ENCODE data around the gene ZNF664.

GRCh38 chr12:124046456-124046740 is 73.4 kb downstream of the ZNF664 start:
- TF ChIP-seq CTCF (IDR thresholded peaks at IDR 0.05) (no peak), POLR2A (IDR thresholded peaks at IDR 0.05) (no peak)
